HG03108 (cell line): Measurements from ENCODE around the gene NKD2.

Source experiments
- ATAC-seq: cut with Tn5 transposase; IDR thresholded peaks from one replicate; pipeline ENCODE4 v1.9.1; 2021; ENCODE audit warnings: moderate library complexity; ENCODE audit not compliant: unreplicated experiment

NKD2 gene

GRCh38 chr5:1040571-1040970, 32.0 kb downstream of the NKD2 start:
- no peak for ATAC-seq

GRCh38 chr5:1041225-1042143, 32.9 kb downstream of the NKD2 start:
- ATAC-seq = no peak

- no peak for ATAC-seq
Measured at GRCh38 chr5:1042626-1043025, 34.0 kb downstream of the NKD2 start.

GRCh38 chr5:1043327-1043726, 34.7 kb downstream of the NKD2 start:
- no peak for ATAC-seq

GRCh38 chr5:1044117-1044516, 35.5 kb downstream of the NKD2 start:
- no peak for ATAC-seq

- ATAC-seq = no peak
Measured at GRCh38 chr5:1045960-1046560, 37.5 kb downstream of the NKD2 start.

- no peak for ATAC-seq
Measured at GRCh38 chr5:1047332-1047965, 38.8 kb downstream of the NKD2 start.

GRCh38 chr5:1048162-1048721, 39.6 kb downstream of the NKD2 start:
- ATAC-seq = no peak

GRCh38 chr5:1048861-1049838, 40.5 kb downstream of the NKD2 start:
- ATAC-seq = no peak

GRCh38 chr5:1050423-1051365, 42.1 kb downstream of the NKD2 start:
- no peak for ATAC-seq

GRCh38 chr5:1051366-1051720, 42.7 kb downstream of the NKD2 start:
- ATAC-seq = no peak

- ATAC-seq = no peak
Measured at GRCh38 chr5:1052076-1052475, 43.5 kb downstream of the NKD2 start.

GRCh38 chr5:1052641-1053390, 44.2 kb downstream of the NKD2 start:
- ATAC-seq = no peak

GRCh38 chr5:1053391-1054017, 44.9 kb downstream of the NKD2 start:
- ATAC-seq = no peak

- no peak for ATAC-seq
Measured at GRCh38 chr5:1054018-1054798, 45.6 kb downstream of the NKD2 start.

GRCh38 chr5:1054799-1055775, 46.5 kb downstream of the NKD2 start:
- no peak for ATAC-seq
